GM23338 (cell line): Measurements from ENCODE around the gene SORCS2.

Experiments used
- CREB1 ChIP-seq: fragments of 250-450 bp; sonication (Bioruptor Pico); IDR thresholded peaks from 2 replicates; pipeline ENCODE4 v1.5.0; 2020; ENCODE audit warnings: low read depth, mild to moderate bottlenecking, moderate library complexity
- EZH2 ChIP-seq: fragments of 200-600 bp; sonication (generic); IDR thresholded peaks from one replicate; pipeline ENCODE4 v1.8.0; 2017; ENCODE audit warnings: antibody characterized with exemption, mild to moderate bottlenecking, low read depth; ENCODE audit not compliant: unreplicated experiment
- EZH2phosphoT487 ChIP-seq: fragments of 200-600 bp; sonication (generic); IDR thresholded peaks from one replicate; pipeline ENCODE4 v1.8.1; 2018; ENCODE audit warnings: antibody characterized with exemption; ENCODE audit not compliant: unreplicated experiment
- JUNB ChIP-seq: IDR thresholded peaks from one replicate; pipeline ENCODE4 v1.6.1; 2016; ENCODE audit warnings: antibody characterized with exemption; ENCODE audit not compliant: unreplicated experiment
- NANOG ChIP-seq: IDR thresholded peaks from 2 replicates; pipeline ENCODE4 v1.6.1; 2016; ENCODE audit warnings: antibody characterized with exemption, borderline replicate concordance
- POLR2AphosphoS5 ChIP-seq: IDR thresholded peaks from 2 replicates; pipeline ENCODE4 v1.6.1; 2016; ENCODE audit warnings: antibody characterized with exemption, low read depth
- REST ChIP-seq: IDR thresholded peaks from one replicate; pipeline ENCODE4 v1.6.1; 2018; ENCODE audit warnings: antibody characterized with exemption; ENCODE audit not compliant: unreplicated experiment
- STAT1 ChIP-seq: IDR thresholded peaks from one replicate; pipeline ENCODE4 v1.6.1; 2016; ENCODE audit warnings: antibody characterized with exemption; ENCODE audit not compliant: unreplicated experiment
- ZNF114 ChIP-seq: fragments of 250-450 bp; sonication (Bioruptor Pico); IDR thresholded peaks from 2 replicates; pipeline ENCODE4 v1.5.0; 2020; ENCODE audit warnings: mild to moderate bottlenecking, moderate library complexity
- ZNF331 ChIP-seq: fragments of 250-450 bp; sonication (Bioruptor Pico); IDR thresholded peaks from 2 replicates; pipeline ENCODE4 v1.5.0; 2020; ENCODE audit warnings: low read depth, mild to moderate bottlenecking, moderate library complexity
- ZNF462 ChIP-seq: fragments of 250-450 bp; sonication (Bioruptor Pico); IDR thresholded peaks from 2 replicates; pipeline ENCODE4 v1.5.0; 2020; ENCODE audit warnings: mild to moderate bottlenecking, moderate library complexity
- TF ChIP-seq, protein P1 (sequence below), 2 experiments: fragments of 200-600 bp in 1 of 2; sonication (generic) in 1 of 2; conservative IDR thresholded peaks; 2 replicates each; pipeline versions ENCODE4 v1.5.1 to v1.6.1; 2016 to 2017; ENCODE audit warnings: antibody characterized with exemption in 2 of 2, low read depth in 2 of 2, mild to moderate bottlenecking in 2 of 2, moderate library complexity in 1 of 2
- TF ChIP-seq, protein P2 (sequence below): IDR thresholded peaks from 2 replicates; pipeline ENCODE4 v1.6.1; 2016; ENCODE audit warnings: antibody characterized with exemption

DNA sequence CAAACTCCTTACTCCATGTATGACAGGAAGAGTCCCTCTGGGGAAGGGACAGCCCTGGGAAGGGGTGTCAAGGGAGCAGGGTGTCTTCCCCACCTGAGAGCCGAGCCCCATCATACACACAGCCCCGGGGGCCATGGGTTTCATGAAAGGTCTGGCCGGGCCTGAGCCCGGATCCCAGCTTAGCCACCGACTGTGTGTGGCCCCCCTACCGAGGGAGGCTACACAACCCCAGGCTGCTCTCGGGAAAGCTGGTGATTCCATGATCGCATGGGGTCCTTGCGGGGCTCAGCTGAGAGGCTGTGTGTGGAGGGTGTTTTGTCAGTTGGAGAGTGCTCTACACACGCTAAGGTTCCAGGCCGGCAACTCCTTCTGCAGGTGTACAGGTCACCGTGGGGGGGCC is 55.6 kb downstream of the SORCS2 start:
- TF ChIP-seq EZH2 (no peak), POLR2AphosphoS5 (no peak), REST (no peak), ZNF114 (CRISPR knock-in tag) (no peak), JUNB (no peak), STAT1 (no peak), EZH2phosphoT487 (no peak), NANOG (no peak), ZNF331 (no peak), CREB1 (CRISPR knock-in tag) (no peak), ZNF462 (CRISPR knock-in tag) (no peak)
- TF ChIP-seq, protein P1, sequence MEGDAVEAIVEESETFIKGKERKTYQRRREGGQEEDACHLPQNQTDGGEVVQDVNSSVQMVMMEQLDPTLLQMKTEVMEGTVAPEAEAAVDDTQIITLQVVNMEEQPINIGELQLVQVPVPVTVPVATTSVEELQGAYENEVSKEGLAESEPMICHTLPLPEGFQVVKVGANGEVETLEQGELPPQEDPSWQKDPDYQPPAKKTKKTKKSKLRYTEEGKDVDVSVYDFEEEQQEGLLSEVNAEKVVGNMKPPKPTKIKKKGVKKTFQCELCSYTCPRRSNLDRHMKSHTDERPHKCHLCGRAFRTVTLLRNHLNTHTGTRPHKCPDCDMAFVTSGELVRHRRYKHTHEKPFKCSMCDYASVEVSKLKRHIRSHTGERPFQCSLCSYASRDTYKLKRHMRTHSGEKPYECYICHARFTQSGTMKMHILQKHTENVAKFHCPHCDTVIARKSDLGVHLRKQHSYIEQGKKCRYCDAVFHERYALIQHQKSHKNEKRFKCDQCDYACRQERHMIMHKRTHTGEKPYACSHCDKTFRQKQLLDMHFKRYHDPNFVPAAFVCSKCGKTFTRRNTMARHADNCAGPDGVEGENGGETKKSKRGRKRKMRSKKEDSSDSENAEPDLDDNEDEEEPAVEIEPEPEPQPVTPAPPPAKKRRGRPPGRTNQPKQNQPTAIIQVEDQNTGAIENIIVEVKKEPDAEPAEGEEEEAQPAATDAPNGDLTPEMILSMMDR (conservative IDR thresholded peaks at IDR 0.05; ENCODE audit: low read depth in 2 of 2) = no peak
- TF ChIP-seq, protein P2, sequence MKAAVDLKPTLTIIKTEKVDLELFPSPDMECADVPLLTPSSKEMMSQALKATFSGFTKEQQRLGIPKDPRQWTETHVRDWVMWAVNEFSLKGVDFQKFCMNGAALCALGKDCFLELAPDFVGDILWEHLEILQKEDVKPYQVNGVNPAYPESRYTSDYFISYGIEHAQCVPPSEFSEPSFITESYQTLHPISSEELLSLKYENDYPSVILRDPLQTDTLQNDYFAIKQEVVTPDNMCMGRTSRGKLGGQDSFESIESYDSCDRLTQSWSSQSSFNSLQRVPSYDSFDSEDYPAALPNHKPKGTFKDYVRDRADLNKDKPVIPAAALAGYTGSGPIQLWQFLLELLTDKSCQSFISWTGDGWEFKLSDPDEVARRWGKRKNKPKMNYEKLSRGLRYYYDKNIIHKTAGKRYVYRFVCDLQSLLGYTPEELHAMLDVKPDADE = no peak
